ENCODE data around the gene PRKAR2B.

DNA sequence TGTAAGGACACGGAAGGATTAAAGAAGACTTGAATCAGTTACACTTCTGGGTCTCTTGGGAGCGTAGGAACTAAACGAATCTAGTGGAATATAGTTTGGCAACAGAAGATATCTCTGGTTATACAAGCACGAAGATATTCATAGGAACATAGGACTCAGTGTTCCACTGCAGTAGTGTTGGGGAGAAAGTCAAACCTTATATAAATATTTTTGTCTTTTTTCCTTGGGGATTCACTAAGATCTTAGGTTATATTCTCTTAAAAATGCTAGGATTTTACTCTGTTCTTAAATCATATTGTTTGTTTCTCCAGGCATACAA lies 21.4 kb downstream of the PRKAR2B start:
- TF ChIP-seq, protein P1, sequence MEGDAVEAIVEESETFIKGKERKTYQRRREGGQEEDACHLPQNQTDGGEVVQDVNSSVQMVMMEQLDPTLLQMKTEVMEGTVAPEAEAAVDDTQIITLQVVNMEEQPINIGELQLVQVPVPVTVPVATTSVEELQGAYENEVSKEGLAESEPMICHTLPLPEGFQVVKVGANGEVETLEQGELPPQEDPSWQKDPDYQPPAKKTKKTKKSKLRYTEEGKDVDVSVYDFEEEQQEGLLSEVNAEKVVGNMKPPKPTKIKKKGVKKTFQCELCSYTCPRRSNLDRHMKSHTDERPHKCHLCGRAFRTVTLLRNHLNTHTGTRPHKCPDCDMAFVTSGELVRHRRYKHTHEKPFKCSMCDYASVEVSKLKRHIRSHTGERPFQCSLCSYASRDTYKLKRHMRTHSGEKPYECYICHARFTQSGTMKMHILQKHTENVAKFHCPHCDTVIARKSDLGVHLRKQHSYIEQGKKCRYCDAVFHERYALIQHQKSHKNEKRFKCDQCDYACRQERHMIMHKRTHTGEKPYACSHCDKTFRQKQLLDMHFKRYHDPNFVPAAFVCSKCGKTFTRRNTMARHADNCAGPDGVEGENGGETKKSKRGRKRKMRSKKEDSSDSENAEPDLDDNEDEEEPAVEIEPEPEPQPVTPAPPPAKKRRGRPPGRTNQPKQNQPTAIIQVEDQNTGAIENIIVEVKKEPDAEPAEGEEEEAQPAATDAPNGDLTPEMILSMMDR (IDR thresholded peaks at IDR 0.05), result no peak
- no peak for TF ChIP-seq POLR2A (IDR thresholded peaks at IDR 0.05)
- TF ChIP-seq POLR2AphosphoS5 (IDR thresholded peaks at IDR 0.05), result no peak
- TF ChIP-seq EP300 (IDR thresholded peaks at IDR 0.05; ENCODE audit: low read depth), result no peak

Measured in transverse colon (tissue), 4 donors.